ENCODE data around the gene PAX5.

PAX5 gene

DNA sequence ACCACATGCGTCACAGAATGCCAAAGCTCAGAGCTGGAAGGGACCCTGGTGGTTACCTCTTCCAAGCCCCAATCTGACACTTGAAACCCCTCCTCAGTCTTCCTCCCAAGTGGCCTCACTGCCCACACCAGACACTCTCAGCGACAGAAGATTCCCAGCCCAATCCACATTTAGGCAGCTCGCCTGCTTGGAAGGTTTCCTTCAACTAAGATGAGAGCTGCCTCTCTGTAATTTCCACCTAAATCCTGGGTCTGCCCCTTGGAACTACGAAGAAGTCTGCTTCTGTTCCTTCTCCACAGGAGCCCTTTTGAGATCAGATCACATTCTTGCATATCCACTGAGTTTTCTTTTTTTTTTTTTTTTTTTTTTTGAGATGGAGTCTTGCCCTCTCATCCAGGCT is 83.7 kb downstream of the PAX5 start:
- H3K9ac ChIP-seq, result no peak overlapping the region
- no peak overlapping the region for H3K27ac ChIP-seq
- H2AFZ ChIP-seq (ENCODE audit: low read depth), result no peak overlapping the region
- H3K4me1 ChIP-seq (ENCODE audit: low read depth, poor library complexity, severe bottlenecking), result no peaks in the 10 kb centered on the region
- TF ChIP-seq CTCF (conservative IDR thresholded peaks at IDR 0.05; ENCODE audit: low read depth, low read length), result no peak
- H3K36me3 ChIP-seq (ENCODE audit: insufficient read depth), result no peaks in the 10 kb centered on the region
- H3K79me2 ChIP-seq (ENCODE audit: insufficient read depth, low read depth), result no peaks in the 10 kb centered on the region
- H3K4me3 ChIP-seq (IDR thresholded peaks at IDR 0.05; ENCODE audit: insufficient read depth, low read depth, low read length), result no peak overlapping the region
- H3K4me2 ChIP-seq, result no peak overlapping the region
- no peaks in the 10 kb centered on the region for H4K20me1 ChIP-seq (ENCODE audit: insufficient read depth)
- H3K27me3 ChIP-seq (ENCODE audit: insufficient read depth, low read depth), result no peaks in the 10 kb centered on the region

DNA sequence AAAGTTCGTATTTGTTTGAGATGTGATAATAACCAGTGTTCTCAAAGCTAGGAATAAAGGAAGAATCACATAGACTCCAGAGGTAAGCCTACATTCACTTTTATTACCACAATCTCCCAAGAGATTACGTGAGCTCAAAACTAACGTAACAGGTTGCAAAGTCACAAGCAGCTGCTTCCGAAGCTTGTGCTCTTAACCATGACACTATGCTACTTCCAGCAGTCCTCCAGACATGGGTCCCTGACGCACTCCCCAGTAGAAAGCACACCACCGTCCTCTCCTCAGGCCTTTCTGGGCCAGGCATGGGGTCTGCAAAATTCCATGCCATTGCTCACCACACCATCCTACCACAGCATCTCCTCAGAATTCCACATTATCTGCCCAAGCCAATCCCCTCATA is 84.6 kb downstream of the PAX5 start:
- Histone ChIP-seq H3K4me2 (no peak overlapping the region), H3K27ac (no peak overlapping the region), H3K4me3 (IDR thresholded peaks at IDR 0.05; ENCODE audit: insufficient read depth, low read depth, low read length) (no peak overlapping the region), H3K79me2 (ENCODE audit: insufficient read depth, low read depth) (no peaks in the 10 kb centered on the region), H3K27me3 (ENCODE audit: insufficient read depth, low read depth) (no peaks in the 10 kb centered on the region), H3K4me1 (ENCODE audit: low read depth, poor library complexity, severe bottlenecking) (no peaks in the 10 kb centered on the region), H3K9ac (no peak overlapping the region), H3K36me3 (ENCODE audit: insufficient read depth) (no peaks in the 10 kb centered on the region), H2AFZ (ENCODE audit: low read depth) (no peak overlapping the region), H4K20me1 (ENCODE audit: insufficient read depth) (no peaks in the 10 kb centered on the region)
- TF ChIP-seq CTCF (conservative IDR thresholded peaks at IDR 0.05; ENCODE audit: low read depth, low read length), result no peak

- H4K20me1 ChIP-seq (ENCODE audit: insufficient read depth), result no peaks in the 10 kb centered on the region
- no peak overlapping the region for H2AFZ ChIP-seq (ENCODE audit: low read depth)
- no peak for TF ChIP-seq CTCF (conservative IDR thresholded peaks at IDR 0.05; ENCODE audit: low read depth, low read length)
- H3K4me1 ChIP-seq (ENCODE audit: low read depth, poor library complexity, severe bottlenecking), result no peaks in the 10 kb centered on the region
- no peak overlapping the region for H3K4me3 ChIP-seq (IDR thresholded peaks at IDR 0.05; ENCODE audit: insufficient read depth, low read depth, low read length)
- no peak overlapping the region for H3K4me2 ChIP-seq
- H3K27ac ChIP-seq, result no peak overlapping the region
- H3K27me3 ChIP-seq (ENCODE audit: insufficient read depth, low read depth), result no peaks in the 10 kb centered on the region
- no peaks in the 10 kb centered on the region for H3K79me2 ChIP-seq (ENCODE audit: insufficient read depth, low read depth)
- no peak overlapping the region for H3K9ac ChIP-seq
- no peaks in the 10 kb centered on the region for H3K36me3 ChIP-seq (ENCODE audit: insufficient read depth)
These were observed 86.0 kb downstream of the PAX5 start for GRCh38 chr9:36948051-36948450.

DNA sequence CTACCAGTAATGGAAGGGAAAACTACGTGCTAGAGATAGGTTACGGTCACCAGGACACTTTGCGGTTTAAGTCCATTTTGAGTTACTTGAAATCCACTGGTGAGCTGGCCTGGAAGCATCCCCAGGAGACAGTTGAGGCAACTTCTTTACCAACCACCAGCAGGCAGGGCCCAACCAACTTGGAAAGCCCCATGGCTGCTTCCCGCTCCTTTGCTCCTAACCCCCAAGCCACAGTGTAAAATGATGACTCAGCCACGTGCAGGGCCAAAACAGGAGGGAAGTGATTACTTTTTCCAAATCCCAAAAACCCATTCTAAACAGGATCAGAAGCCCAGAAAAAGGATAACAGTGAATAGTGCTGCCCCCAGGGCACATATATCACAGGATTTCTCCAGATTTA is 87.4 kb downstream of the PAX5 start:
- Histone ChIP-seq H3K36me3 (ENCODE audit: insufficient read depth) (no peaks in the 10 kb centered on the region), H3K27me3 (ENCODE audit: insufficient read depth, low read depth) (no peaks in the 10 kb centered on the region), H3K4me3 (IDR thresholded peaks at IDR 0.05; ENCODE audit: insufficient read depth, low read depth, low read length) (no peak overlapping the region), H3K79me2 (ENCODE audit: insufficient read depth, low read depth) (no peaks in the 10 kb centered on the region), H4K20me1 (ENCODE audit: insufficient read depth) (no peaks in the 10 kb centered on the region), H3K27ac (no peak overlapping the region), H3K9ac (no peak overlapping the region), H2AFZ (ENCODE audit: low read depth) (no peak overlapping the region), H3K4me1 (ENCODE audit: low read depth, poor library complexity, severe bottlenecking) (no peaks in the 10 kb centered on the region), H3K4me2 (no peak overlapping the region)
- no peak for TF ChIP-seq CTCF (conservative IDR thresholded peaks at IDR 0.05; ENCODE audit: low read depth, low read length)

- no peak overlapping the region for H3K27ac ChIP-seq
- H3K4me3 ChIP-seq (IDR thresholded peaks at IDR 0.05; ENCODE audit: insufficient read depth, low read depth, low read length), result no peak overlapping the region
- H4K20me1 ChIP-seq (ENCODE audit: insufficient read depth), result no peaks in the 10 kb centered on the region
- H3K27me3 ChIP-seq (ENCODE audit: insufficient read depth, low read depth), result no peaks in the 10 kb centered on the region
- H3K9ac ChIP-seq, result no peak overlapping the region
- no peak for TF ChIP-seq CTCF (conservative IDR thresholded peaks at IDR 0.05; ENCODE audit: low read depth, low read length)
- H3K36me3 ChIP-seq (ENCODE audit: insufficient read depth), result no peaks in the 10 kb centered on the region
- H3K79me2 ChIP-seq (ENCODE audit: insufficient read depth, low read depth), result no peaks in the 10 kb centered on the region
- no peaks in the 10 kb centered on the region for H3K4me1 ChIP-seq (ENCODE audit: low read depth, poor library complexity, severe bottlenecking)
- no peak overlapping the region for H3K4me2 ChIP-seq
- H2AFZ ChIP-seq (ENCODE audit: low read depth), result no peak overlapping the region
These were observed 88.1 kb downstream of the PAX5 start for GRCh38 chr9:36945999-36946398.

All from KMS-11 (cell line).